Activated CD8-positive, alpha-beta memory T cell treated with anti-CD3 and anti-CD28 coated beads for 48 hours (primary cell): ENCODE measurements around the gene MC3R.
A peak's percentile ranks its signal among the peaks of the same experiment; 100 is the strongest.

ENCODE experiments used
- DNase-seq, 3 experiments: peaks; one replicate each; pipeline ENCODE4 v3.0.0-alpha.2; 2020; ENCODE audit warnings: low read depth in 2 of 3, low spot score in 2 of 3

Gene MC3R

DNA sequence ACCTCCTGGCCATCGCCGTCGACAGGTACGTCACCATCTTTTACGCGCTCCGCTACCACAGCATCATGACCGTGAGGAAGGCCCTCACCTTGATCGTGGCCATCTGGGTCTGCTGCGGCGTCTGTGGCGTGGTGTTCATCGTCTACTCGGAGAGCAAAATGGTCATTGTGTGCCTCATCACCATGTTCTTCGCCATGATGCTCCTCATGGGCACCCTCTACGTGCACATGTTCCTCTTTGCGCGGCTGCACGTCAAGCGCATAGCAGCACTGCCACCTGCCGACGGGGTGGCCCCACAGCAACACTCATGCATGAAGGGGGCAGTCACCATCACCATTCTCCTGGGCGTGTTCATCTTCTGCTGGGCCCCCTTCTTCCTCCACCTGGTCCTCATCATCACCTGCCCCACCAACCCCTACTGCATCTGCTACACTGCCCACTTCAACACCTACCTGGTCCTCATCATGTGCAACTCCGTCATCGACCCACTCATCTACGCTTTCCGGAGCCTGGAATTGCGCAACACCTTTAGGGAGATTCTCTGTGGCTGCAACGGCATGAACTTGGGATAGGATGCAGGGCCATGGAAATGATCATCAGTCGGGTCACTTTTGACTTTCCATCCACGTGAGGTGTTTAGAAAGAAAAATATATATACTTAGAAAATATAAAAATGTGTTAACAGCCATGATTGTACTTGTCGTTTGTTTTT is 868 bp downstream of the MC3R start:
- DNase-seq = peak in 1 of 3 experiments; percentile 7

DNA sequence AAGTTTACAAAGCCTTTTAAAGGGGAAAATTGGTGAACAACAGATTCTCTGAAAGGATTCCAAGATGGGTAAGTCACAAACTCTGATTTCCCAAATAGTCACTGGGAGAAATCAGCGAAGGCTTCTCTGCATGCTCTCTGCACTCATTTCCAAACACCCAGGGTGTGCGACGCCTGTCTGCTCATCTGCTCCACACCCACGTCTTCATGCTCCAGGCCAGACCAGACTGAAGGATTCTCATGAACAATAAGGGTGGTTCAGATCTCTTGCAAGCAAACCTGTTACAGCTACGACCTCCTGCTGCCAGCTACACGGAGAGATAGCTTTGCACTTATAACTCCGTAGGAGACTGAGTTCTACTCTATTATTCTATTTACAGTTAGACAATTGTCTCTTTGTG is 1.4 kb downstream of the MC3R start:
- DNase-seq = no peak

DNA sequence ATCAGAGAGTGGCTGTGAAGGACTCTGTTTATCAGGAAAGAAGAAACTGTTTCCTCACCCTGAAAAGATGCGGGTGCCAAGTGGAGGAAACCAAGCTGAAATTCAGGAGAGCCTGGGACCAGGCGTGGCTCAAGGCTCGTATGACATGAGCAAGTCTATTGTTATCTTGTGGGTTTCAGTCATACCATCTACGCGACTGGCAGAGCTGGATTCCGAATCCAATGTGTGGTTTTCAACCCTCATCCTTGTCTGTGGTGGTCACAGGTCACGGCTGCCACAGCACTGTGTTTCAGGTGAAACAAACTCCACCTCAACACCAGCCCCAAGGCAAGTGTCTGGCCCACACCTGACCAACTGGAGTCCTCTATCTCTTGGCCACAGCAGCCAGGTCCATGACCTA is 9.1 kb downstream of the MC3R start:
- no peak for DNase-seq

DNA sequence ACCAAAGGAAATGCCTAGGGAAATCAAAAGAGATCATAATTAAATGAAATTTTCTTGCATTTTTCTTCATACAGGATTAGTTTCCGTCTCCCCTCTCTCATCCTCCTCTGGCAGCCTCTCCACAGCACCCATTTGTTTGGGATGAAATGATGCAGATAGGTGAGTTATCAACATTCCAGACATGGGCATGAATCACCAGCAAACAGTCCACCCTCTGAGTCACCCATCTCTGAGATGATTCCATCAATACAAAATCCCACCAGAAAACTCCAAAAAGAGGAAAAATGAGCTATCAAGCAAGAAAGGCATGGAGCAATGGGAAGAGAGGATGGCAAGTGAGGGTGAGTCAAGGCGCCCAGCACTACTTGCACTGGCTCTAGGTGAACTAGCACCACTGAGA is 11.4 kb downstream of the MC3R start:
- DNase-seq = no peak

DNA sequence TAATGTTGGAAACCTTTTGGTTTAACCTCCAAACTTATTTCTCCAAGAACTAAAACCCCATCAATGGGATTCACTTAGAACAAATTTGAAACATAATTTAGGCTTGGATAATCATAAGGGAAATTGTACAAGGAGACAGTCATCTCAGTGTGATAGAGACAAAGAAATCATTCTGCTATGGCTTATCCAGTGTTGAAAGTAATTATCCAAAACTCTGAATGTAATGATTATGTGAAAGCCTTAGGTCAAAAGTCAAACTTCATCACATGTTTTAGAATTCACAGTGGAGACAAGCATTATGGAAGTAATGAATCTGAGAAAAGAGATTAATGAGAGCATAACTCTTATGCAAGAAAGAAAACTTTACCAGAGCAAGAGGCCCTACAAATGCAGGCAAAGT is 20.0 kb downstream of the MC3R start:
- no peak for DNase-seq

DNA sequence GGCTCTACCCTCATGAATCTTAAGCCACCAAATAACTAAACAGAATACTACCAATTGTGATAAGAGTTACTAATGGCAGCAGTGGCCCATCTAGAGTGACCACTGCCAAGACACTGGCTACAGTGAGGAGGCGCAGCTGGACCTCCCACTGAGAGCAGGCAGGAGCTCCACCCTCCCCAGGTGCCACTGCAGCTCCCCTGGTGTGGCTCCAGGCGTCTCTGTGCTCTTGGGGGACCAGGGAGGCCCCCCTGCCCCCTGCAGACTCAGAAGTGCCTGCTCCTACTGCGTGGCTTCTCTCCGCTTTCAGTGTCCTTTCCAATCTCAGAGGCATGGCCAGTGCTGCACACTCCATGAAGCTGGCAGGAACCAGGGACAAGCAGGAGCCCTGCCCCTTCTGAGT is 23.4 kb downstream of the MC3R start:
- DNase-seq = no peak

DNA sequence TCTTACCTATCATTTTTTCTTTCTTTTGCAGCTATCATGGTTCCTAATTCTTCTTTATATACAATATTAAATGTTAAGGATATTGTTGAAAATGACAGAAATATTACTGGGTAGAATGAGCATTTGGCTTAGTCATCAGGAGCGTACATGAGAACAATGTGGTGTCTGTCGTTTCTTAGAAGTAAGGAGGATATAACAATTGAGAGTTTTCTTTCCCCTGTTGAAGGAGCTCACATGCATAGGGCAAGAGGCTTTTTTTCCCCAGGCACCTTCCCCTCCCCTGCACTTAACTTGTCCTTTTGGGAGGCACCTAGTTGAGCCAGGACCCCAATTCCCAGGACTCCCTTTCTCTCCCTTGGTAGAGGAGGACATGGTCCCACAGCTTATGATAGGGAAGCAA is 25.0 kb downstream of the MC3R start:
- no peak for DNase-seq

DNA sequence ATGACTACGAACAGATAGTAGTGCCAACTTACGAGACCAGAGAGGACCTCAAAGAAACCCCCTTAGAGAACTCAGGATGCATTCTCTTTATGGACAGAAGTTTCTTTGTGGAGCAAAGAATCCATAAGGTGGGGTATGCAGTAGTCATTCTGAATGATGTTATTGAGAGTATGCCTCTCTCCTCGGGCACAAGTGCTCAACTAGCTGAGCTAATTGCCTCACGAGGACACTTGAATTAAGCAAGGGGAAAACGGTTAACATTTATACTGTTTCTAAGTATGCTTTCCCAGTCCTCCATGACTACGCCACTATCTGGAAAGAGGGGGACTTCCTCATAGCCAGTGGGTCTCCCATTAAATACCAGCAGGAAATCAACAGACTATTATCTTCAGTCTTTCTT is 25.6 kb downstream of the MC3R start:
- no peak for DNase-seq

DNA sequence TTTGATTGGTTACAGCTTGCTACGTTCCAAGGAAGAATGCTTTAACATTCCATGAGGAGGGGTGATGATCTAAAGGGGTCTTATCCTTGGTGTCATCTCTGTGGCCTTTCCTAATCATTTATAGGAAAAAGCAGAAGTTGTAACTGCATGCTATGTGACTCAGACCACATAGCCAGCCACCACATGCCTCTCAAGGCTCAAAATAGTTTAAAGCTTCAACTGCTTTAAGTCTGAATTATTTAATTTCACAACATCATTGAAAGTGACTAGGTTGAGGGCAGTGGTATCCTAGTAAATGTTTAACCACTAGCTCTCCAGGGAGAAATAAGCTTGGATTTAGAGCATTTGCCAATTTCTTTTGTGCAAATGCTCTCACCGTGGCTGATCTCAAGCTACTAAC is 29.7 kb downstream of the MC3R start:
- DNase-seq = no peak

DNA sequence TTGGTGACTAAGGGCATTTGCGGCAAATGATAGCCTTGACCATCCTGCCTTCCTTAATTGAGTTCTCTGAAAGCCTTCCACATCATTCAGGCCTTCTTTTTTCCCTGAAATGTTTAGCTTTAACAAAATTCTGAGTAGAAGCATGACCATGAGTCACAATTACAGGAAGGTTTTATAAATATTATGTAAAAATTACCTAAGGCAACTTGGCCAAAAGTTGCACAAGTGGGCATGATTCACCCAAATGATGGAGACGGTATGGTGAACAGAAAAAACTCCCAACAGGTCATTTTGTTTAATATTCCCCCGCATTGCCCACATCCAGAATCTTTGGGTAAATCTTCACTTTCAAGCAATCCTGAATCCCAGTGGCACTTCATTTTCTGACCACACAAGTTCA is 37.0 kb downstream of the MC3R start:
- DNase-seq = no peak

DNA sequence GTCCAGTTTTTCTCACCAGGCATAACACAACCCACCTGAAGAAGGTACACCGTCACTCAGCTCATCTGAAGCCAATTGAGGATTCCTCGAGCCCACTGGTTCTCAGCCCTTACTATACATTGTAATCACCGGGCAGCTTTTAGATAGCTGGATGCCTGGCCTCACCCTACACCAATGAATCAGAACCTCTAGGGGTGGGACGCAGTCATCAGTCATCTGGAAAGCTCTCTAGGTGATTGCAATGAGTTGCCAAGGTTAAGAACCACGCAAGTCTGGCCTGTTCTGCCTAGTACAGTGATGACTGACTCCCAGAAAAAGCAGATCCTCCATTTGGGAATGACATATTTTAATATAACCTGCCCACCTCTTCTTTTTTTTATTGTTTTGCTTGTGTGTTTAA is 41.1 kb downstream of the MC3R start:
- no peak for DNase-seq

DNA sequence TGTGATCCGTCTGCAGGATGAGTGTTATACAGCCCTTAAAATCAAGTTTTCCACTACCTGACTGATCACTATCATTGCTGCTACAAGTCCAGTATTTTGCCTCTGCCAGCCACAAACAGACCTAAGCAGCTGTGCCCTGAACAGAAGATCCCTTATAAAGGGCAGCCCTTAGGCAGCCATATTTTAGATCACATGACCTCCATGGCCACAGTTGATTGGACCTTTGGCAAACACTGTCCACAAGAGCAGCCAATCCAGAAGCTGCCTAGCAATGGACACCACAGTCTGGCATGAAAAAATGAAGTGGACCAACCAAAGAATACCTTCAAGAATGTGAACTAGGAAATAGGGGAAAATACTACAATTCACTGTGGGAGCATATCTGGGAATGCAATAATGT is 50.8 kb downstream of the MC3R start:
- no peak for DNase-seq
